Mucosa of stomach (tissue), 1 donor: ENCODE data around the gene TPSAB1.
"Not testable (repeated sequence)": the region's sequence is repeated elsewhere in the genome, so short reads cannot be mapped to it uniquely, and the experiment has no call there.

Experiments used
- H3K27me3 ChIP-seq: one replicate; pipeline ENCODE4 v1.7.0; 2013; ENCODE audit warnings: mild to moderate bottlenecking, low read length; ENCODE audit not compliant: control insufficient read depth, insufficient read depth
- H3K36me3 ChIP-seq: one replicate; pipeline ENCODE4 v1.7.0; 2013; ENCODE audit warnings: low read length; ENCODE audit not compliant: control insufficient read depth, insufficient read depth
- H3K4me1 ChIP-seq: one replicate; pipeline ENCODE4 v1.7.0; 2013; ENCODE audit warnings: mild to moderate bottlenecking, low read length; ENCODE audit not compliant: control insufficient read depth, insufficient read depth
- H3K4me3 ChIP-seq: one replicate; pipeline ENCODE4 v1.7.0; 2013; ENCODE audit warnings: low read length
- H3K9ac ChIP-seq: one replicate; pipeline ENCODE4 v1.7.0; 2013; ENCODE audit warnings: mild to moderate bottlenecking, low read length, moderate library complexity
- H3K9me3 ChIP-seq: one replicate; pipeline ENCODE4 v1.7.0; 2013; ENCODE audit warnings: mild to moderate bottlenecking, low read length, moderate library complexity; ENCODE audit not compliant: control insufficient read depth
- donor health status: Pancreatic carcinoma.

The TPSAB1 gene

GRCh38 chr16:1231301-1231700 is 9.2 kb upstream of the TPSAB1 start:
- not testable (repeated sequence) for H3K4me1 ChIP-seq, H3K27me3 ChIP-seq, H3K36me3 ChIP-seq, H3K9me3 ChIP-seq, H3K4me3 ChIP-seq, H3K9ac ChIP-seq

DNA sequence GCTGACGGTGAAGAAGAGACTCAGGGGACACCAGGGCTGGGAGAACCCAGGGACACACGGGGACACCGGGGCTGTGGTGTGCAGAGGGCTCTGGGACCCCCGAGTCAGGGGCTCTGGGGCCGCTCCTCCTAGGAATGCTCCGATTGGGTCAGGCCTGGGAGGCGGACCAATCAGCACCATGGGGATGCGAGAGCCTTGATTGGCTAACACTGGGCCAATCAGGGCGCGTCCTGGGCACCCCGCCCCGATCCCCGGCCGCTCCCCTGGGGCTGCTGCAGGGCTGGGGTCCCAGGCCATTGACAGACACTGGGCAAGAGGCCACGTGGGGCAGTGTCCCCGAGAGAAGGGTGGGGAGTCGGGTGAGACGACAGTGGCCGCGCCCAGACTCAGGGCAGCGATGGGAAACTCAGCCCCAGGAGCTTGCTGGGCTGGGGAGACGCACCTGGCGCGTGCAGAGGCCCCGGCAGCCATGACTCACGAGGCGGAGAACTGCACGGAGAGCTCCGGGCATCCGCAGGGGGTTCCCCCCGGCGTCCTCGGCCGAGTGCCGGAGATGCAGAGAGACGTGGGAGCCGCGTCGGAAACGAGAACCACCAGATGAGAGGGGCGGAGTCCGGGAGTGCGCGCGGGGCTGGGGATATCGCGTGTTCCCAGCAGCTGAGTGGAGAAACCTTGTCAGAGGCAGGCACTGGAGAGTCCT is 8.3 kb upstream of the TPSAB1 start:
- H3K9me3 ChIP-seq, H3K4me3 ChIP-seq, H3K36me3 ChIP-seq, H3K27me3 ChIP-seq, H3K9ac ChIP-seq, H3K4me1 ChIP-seq: not testable (repeated sequence)

DNA sequence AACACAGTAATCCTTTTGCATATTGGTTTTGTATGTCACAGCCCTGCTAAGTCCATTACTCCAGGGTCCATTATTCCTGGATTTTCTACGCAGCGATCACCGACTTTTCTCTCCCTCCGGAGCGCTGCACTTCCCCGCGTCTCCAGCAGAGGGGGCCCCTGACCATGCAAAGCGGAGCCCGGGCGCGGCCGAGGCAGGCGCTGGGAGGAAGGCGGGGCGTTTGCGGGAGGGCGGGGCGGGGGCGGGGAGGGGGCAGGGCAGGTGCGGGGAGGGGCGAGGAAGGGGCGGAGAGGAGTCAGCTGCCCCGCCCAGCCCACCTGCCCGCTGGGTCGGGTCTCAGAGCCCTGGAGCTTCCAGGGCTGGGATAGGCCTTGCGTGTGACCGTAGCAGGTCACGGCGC is 3.8 kb upstream of the TPSAB1 start:
- H3K9me3 ChIP-seq, H3K9ac ChIP-seq, H3K4me3 ChIP-seq, H3K4me1 ChIP-seq, H3K36me3 ChIP-seq, H3K27me3 ChIP-seq: not testable (repeated sequence)

DNA sequence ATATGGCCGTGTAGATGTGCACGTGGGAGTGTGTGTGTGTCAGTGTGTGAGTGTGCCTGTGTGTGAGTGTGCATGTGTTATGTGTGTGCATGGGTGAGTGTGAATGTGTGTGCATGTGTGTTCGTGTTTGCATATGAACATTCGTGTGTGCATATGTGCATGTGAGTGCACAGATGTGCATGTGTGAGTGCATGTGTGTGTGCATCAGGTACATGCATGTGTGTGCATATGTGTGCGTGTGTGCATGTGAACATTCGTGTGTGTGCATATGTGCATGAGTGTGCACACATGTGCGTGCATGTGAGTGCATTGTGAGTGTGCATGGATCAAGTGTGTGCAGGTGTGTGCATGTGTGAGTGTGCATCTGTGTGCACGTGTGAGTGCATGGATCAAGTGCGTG is 2.5 kb upstream of the TPSAB1 start:
- no peaks in the 10 kb centered on the region for H3K9me3 ChIP-seq
- no peaks in the 10 kb centered on the region for H3K27me3 ChIP-seq
- no peaks in the 10 kb centered on the region for H3K36me3 ChIP-seq
- no peak overlapping the region for H3K4me3 ChIP-seq
- H3K9ac ChIP-seq: no peak overlapping the region
- H3K4me1 ChIP-seq: no peaks in the 10 kb centered on the region

DNA sequence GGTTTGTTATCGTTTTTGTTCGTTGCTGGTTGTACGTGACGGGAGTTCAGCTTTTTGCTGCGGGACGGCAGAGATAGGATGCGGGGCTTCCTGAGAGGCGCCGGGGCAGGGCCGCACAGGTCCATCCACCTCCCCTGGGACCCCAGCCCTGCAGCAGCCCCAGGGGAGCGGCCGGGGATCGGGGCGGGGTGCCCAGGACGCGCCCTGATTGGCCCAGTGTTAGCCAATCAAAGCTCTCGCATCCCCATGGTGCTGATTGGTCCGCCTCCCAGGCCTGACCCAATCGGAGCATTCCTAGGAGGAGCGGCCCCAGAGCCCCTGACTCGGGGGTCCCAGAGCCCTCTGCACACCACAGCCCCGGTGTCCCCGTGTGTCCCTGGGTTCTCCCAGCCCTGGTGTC is 1.6 kb upstream of the TPSAB1 start:
- not testable (repeated sequence) for H3K27me3 ChIP-seq, H3K9me3 ChIP-seq, H3K36me3 ChIP-seq, H3K4me1 ChIP-seq, H3K4me3 ChIP-seq, H3K9ac ChIP-seq

DNA sequence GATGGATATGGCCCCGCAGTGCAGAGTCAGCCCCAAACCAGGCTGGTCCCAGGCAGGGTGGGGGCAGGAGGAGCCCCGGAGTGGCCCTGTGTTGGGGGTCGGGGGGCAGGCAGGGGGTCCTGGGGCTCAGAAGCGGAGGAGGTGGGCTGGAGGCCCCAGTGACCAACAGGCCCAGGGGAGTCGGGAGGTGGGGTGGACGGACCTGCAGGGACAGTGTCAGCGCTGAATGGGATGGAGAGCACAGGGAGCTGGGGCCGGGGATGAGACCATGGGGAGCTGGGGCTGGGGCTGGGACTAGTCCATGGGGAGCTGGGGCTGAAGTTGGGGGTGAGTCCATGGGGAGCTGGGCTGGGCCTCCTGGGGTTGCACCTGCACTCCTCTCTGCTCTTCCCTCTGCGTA is 930 bp upstream of the TPSAB1 start:
- H3K9ac ChIP-seq, H3K4me1 ChIP-seq, H3K27me3 ChIP-seq, H3K4me3 ChIP-seq, H3K36me3 ChIP-seq, H3K9me3 ChIP-seq: not testable (repeated sequence)

GRCh38 chr16:1241081-1241480 is 576 bp downstream of the TPSAB1 start:
- H3K4me1 ChIP-seq, H3K9ac ChIP-seq, H3K36me3 ChIP-seq, H3K27me3 ChIP-seq, H3K9me3 ChIP-seq, H3K4me3 ChIP-seq: not testable (repeated sequence)

DNA sequence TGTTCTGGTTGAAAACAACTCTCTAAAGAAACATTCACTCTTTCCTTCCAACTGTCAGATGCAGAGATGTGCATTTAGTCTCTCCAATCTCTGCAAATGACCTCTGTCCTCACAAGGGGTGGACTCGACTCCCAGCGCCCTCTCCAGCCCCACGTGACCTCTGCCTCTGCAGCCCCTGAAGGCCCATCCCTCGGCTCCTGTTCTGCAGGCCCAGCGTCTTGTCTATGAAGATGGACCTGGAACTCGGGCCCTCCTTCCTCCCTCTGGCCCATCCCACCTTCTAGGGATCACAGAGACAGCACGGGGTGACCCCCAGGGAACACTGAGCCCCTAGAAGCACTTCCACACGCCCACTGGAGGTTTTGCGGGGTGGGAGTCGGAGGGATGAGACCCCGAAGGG is 2.9 kb downstream of the TPSAB1 start:
- H3K36me3 ChIP-seq, H3K27me3 ChIP-seq, H3K4me1 ChIP-seq, H3K4me3 ChIP-seq, H3K9me3 ChIP-seq, H3K9ac ChIP-seq: not testable (repeated sequence)

- H3K4me1 ChIP-seq, H3K9me3 ChIP-seq, H3K9ac ChIP-seq, H3K36me3 ChIP-seq, H3K4me3 ChIP-seq, H3K27me3 ChIP-seq: not testable (repeated sequence)
Measured at GRCh38 chr16:1243907-1244850, 3.7 kb downstream of the TPSAB1 start.

- Histone ChIP-seq H3K9ac (no peak overlapping the region), H3K27me3 (peaks cover 5% of the 10 kb centered on the region), H3K4me3 (no peak overlapping the region), H3K4me1 (no peaks in the 10 kb centered on the region), H3K36me3 (no peaks in the 10 kb centered on the region), H3K9me3 (no peaks in the 10 kb centered on the region)
Measured at GRCh38 chr16:1244881-1245280, 4.4 kb downstream of the TPSAB1 start.

DNA sequence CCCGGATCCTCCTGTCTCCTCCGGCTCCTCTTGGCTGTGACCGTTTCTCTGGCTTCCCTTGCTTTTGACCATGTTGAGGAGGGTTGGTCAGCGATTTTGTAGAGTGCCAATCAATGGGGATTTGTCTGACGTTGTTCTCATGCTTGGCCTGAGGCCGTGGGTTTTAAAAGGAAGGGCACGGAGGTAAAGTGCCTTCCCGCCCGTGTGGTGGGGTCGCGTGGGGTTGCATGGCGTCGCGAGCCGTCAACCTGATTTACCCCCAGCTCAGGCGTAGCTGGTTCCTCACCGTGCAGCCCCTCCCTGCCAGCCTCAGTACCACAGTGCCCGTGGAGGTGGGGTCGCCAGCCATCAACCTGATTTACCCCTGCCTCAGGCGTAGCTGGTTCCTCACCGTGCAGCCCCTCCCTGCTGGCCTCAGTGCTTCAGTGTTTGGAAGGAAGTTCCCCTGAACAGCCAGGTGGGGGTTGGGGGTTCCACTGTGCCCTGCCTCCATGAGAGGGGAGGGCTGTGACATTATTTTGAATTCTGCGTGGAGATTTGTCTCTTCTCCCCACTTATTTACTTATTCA is 5.0 kb downstream of the TPSAB1 start:
- Histone ChIP-seq H3K4me1 (no peaks in the 10 kb centered on the region), H3K9me3 (no peaks in the 10 kb centered on the region), H3K27me3 (peaks cover 5% of the 10 kb centered on the region), H3K36me3 (no peaks in the 10 kb centered on the region), H3K9ac (no peak overlapping the region), H3K4me3 (no peak overlapping the region)

DNA sequence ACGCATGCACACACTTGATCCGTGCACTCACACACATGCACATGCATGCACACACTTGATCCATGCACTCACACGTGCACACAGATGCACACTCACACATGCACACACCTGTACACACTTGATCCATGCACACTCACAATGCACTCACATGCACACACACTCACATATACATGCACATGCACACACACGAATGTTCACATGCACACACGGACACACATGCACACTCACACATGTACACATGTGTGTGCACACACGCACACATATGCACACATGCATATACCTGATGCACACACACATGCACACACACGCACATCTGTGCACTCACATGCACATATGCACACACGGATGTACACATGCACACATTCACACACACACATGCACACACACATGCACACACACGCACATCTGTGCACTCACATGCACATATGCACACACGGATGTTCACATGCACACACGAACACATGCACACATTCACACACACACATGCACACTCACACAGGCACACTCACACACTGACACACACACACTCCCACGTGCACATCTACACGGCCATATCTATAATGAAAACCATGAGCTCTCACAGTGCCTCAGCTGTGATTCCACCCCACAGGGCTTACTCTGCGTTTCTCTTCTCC is 7.5 kb downstream of the TPSAB1 start:
- not testable (repeated sequence) for H3K27me3 ChIP-seq, H3K36me3 ChIP-seq, H3K4me1 ChIP-seq, H3K9ac ChIP-seq, H3K4me3 ChIP-seq, H3K9me3 ChIP-seq
